Measurements from ENCODE around the gene PTPRN2.

DNA sequence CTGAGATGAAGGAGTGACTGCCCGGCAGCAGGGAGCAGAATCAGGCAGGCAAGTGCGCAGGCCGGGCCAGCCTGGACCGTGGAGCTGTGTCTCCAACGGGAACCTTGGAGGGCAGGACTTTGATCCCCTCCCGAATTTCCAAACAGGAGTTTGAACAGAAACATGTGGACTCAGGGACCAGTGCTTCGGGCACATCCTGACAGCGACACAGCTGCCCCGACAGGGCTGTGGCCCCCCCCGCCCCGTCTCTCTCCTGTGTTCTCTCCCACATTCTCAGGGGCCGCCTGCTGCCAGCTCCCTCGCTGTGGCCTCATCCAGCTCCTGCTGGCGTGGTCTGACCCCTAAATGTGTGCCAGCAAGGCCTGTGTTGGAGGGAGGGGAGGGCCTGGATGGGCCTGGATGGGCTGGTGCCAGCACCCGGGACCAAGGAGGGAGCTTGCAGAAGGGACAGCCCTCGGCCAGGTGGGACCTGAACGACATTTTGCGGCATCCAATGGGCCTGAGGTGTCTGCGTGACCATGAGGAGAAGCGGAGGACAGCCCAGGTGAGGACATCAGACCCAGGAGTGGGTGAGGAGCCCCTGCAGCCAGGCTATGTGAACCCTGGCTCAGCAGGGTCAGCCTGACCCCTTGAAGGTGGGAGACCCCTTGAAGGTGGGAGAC is 1027.9 kb downstream of the PTPRN2 start:
- TF ChIP-seq CTCF (conservative IDR thresholded peaks at IDR 0.05; ENCODE audit: low read depth, low read length): no peak
- TF ChIP-seq EZH2 (IDR thresholded peaks at IDR 0.05; ENCODE audit: borderline replicate concordance, low read depth, low read length, poor library complexity, severe bottlenecking): no peak

All from A673 (cell line).